CD4-positive, alpha-beta T cell treated with Interleukin-6 for 4 hours (primary cell): Measurements from ENCODE around the gene PMEPA1.
A peak's percentile ranks its signal among the peaks of the same experiment; 100 is the strongest.

Experiments used
- DNase-seq: peaks from one replicate; pipeline ENCODE4 v3.0.0-alpha.2; 2020; ENCODE audit warnings: mixed read lengths

Gene PMEPA1

GRCh38 chr20:57672953-57673575 is 36.8 kb downstream of the PMEPA1 start:
- DNase-seq: no peak

- DNase-seq: no peak
Observed at GRCh38 chr20:57672164-57672563, 37.7 kb downstream of the PMEPA1 start.

GRCh38 chr20:57671662-57672061 is 38.2 kb downstream of the PMEPA1 start:
- no peak for DNase-seq

GRCh38 chr20:57671072-57671391 is 38.8 kb downstream of the PMEPA1 start:
- no peak for DNase-seq

- DNase-seq: no peak
Observed at GRCh38 chr20:57670288-57671071, 39.3 kb downstream of the PMEPA1 start.

GRCh38 chr20:57669632-57670031 is 40.2 kb downstream of the PMEPA1 start:
- DNase-seq: no peak

GRCh38 chr20:57667924-57668782 is 41.7 kb downstream of the PMEPA1 start:
- no peak for DNase-seq

- no peak for DNase-seq
Observed at GRCh38 chr20:57667388-57667787, 42.4 kb downstream of the PMEPA1 start.

GRCh38 chr20:57666834-57667157 is 43.0 kb downstream of the PMEPA1 start:
- no peak for DNase-seq

GRCh38 chr20:57666106-57666833 is 43.5 kb downstream of the PMEPA1 start:
- peak; percentile 1 for DNase-seq

- DNase-seq: peak; percentile 1
Observed at GRCh38 chr20:57665589-57665971, 44.2 kb downstream of the PMEPA1 start.

- DNase-seq: peak; percentile 1
Observed at GRCh38 chr20:57664924-57665588, 44.8 kb downstream of the PMEPA1 start.

GRCh38 chr20:57664476-57664875 is 45.3 kb downstream of the PMEPA1 start:
- peak; percentile 1 for DNase-seq

- DNase-seq: peak; percentile 0
Observed at GRCh38 chr20:57663681-57664451, 45.9 kb downstream of the PMEPA1 start.

GRCh38 chr20:57663241-57663640 is 46.6 kb downstream of the PMEPA1 start:
- no peak for DNase-seq

GRCh38 chr20:57662456-57663240 is 47.2 kb downstream of the PMEPA1 start:
- DNase-seq: no peak

GRCh38 chr20:57661746-57662455 is 47.9 kb downstream of the PMEPA1 start:
- no peak for DNase-seq

GRCh38 chr20:57660922-57661745 is 48.7 kb downstream of the PMEPA1 start:
- DNase-seq: no peak

- no peak for DNase-seq
Observed at GRCh38 chr20:57660181-57660921, 49.5 kb downstream of the PMEPA1 start.
